Suppressor macrophage treated with lipopolysaccharide for 1 hour (primary cell): ENCODE measurements around the gene MAP4K1.
"Not testable (repeated sequence)": the region's sequence is repeated elsewhere in the genome, so short reads cannot be mapped to it uniquely, and the experiment has no call there.

Experiments used
- DNase-seq, 3 donors: peaks; one replicate each; pipeline ENCODE4 v3.0.0-alpha.2; 2020 to 2022

MAP4K1 gene

DNA sequence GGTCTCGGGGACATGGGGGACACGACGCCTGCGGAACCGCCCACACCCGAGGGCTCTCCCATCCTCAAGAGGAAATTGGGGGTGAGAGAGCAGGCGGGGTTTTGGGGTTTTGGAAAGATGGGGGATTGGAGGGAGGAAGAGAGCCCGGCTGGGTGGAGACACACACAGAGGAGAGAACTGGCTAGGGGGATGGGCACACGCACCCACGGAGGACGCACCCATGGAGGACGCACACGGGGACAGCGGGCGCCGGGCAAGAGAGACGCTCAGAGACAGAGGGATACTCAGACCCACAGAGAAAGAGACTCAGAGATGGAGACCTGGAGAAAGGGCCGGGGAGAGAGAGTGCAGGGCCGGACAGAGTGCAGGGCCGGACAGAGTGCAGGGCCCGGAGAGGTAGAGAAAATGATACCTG lies 52.1 kb downstream of the MAP4K1 start:
- DNase-seq = peak in 1 of 3 donors; percentile 12

DNA sequence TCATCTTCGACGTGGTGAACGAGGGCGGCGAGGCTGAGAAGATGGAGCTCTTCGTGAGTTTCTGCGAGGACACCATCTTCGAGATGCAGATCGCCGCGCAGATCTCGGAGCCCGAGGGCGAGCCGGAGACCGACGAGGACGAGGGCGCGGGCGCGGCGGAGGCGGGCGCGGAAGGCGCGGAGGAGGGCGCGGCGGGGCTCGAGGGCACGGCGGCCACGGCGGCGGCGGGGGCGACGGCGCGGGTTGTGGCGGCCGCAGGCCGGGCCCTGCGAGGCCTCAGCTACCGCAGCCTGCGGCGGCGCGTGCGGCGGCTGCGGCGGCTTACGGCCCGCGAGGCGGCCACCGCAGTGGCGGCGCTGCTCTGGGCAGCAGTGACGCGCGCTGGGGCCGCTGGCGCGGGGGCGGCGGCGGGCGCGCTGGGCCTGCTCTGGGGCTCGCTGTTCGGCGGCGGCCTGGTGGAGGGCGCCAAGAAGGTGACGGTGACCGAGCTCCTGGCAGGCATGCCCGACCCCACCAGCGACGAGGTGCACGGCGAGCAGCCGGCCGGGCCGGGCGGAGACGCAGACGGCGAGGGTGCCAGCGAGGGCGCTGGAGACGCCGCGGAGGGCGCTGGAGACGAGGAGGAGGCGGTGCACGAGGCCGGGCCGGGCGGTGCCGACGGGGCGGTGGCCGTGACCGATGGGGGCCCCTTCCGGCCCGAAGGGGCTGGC lies 52.6 kb downstream of the MAP4K1 start:
- peak; percentile 28 to 64 (median 45) for DNase-seq

DNA sequence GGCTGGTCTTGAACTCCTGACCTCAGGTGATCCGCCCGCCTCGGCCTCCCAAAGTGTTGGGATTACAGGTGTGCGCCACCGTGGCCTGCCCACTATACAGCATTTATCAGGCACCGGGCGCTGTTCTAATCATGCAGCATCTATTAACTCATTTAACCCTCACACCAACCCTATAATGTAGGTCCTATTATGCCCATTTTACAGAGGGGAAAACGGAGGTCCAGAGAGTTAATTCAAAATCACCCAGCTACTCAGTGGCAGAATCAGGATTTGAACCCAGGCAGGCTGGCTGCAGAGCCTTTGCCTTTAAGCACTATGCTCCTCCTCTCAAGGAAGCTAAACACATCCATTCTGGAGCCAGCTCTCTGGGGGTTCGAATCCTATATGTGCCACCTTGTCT lies 54.3 kb downstream of the MAP4K1 start:
- peak in 1 of 3 donors; percentile 12 for DNase-seq

DNA sequence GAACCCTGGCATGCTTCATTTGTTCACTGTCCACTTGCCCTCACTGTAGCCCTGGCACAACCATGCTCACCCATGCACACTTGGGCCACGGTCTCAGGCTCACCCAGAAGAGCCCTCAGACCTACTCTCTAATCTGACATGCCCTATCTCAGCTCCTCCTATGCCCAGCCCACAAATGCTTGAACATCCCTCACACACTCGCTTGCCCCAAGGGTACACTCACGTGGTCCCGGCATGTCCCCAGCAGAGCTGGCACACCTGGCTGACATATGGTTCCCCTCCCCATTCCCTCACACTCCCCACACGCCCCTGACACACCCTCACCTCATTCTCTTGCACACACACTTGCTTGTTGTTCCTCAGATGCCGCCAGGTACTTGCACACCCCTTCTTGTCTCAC lies 55.7 kb downstream of the MAP4K1 start:
- no peak for DNase-seq

GRCh38 chr19:38561658-38562057 lies 56.1 kb downstream of the MAP4K1 start:
- DNase-seq = no peak

GRCh38 chr19:38561053-38561606 lies 56.6 kb downstream of the MAP4K1 start:
- no peak for DNase-seq

DNA sequence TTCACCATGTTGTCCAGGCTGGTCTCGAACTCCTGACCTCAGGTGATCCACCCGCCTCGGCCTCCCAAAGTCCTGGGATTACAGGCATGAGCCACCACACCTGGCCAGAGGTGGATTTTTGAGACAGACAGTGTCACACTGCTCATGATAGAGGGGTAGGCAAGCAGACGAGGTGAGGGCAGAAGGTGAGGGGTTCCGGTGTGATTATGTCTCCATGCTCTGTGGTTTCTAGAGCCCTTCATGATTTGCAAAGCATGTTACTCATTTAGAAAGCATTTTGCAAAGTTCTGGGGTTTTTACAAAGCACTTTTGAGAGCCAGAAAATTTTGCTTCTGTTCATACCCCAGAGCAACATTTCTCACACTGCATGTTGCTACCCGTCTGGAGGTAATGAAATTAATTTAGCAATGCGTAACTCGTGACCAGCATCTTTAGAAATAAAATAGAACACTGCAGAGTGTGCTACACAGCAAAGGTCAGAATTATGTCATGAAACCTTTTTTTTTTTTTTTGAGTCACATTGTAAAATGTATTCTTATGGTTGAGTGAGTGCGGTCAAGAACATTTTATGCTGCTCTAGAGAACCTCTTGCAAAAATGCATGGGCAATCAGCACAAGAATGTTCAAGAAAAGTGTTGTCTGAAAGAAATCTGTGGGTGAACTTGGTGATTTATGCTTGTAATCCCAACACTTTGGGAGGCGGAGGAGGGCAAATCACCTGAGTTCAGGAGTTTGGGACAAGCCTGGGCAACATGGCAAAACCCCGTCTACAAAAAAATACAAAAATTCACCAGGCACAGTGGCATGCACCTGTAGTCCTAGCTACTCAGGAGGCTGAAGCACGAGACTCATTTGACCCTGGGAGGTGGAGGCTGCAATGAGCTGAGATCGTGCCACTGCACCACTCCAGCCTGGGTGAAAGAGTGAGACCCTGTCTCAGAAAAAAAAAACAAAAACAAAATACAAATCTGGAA lies 58.0 kb downstream of the MAP4K1 start:
- no peak for DNase-seq

- DNase-seq = not testable (repeated sequence)
Measured at GRCh38 chr19:38558933-38559332, 58.8 kb downstream of the MAP4K1 start.

DNA sequence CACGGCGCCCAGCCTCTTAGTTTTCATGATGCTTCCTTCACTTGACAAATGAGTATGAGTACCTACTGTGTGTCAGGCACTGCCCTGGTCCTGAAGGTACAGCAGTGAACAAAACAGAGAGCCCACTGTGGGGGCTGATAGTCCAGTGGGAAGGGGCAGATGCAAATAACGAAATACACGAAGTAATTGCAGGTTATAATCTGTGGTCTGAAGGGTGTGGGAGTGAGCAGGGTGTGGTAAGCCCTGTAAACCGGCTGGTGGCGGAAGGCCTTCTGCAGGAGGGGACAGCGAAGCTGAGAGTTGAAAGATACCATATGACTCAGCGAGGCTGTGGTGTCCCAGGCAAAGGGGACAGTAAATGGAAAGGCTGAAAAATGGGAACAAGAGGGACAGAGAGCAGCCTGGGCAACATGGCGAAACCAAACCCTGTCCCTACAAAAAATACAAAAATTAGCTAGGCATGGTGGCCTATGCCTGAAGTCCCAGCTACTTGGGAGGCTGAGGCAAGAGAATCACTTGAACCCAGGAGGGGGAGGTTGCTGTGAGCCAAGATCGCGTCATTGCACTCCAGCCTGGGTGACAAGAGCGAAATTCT lies 60.5 kb downstream of the MAP4K1 start:
- DNase-seq = peak; percentile 57 to 81 (median 60)

DNA sequence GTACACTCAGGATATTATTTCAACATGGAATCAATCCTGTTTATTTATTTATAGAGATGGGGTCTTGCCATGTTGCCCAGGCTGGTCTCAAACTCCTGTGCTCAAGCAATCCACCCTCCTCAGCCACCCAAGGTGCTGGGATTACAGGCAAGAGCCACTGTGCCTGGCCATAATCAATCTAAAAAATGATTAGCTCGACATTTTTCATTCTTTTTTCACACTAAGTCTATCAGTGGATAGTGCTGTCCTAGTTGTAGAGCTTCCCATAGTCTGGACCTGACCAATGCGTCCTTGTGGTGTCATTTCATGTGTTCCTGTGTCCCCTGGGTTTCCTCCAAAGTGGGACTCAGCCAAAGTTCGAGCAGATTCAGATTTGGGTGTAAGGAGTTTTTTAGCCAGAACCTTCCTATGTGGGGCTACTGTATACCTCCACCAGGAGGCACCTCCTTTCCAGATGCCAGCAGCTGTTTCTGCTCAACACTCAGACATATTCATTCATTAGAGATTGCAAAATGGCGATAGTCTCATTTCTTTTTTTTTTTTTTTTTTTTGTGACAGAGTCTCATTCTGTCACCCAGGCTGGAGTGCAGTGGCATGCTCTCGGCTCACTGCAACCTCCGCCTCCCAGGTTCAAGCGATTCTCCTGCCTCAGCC lies 61.1 kb downstream of the MAP4K1 start:
- no peak for DNase-seq

- DNase-seq = no peak
Measured at GRCh38 chr19:38555200-38555599, 62.6 kb downstream of the MAP4K1 start.

DNA sequence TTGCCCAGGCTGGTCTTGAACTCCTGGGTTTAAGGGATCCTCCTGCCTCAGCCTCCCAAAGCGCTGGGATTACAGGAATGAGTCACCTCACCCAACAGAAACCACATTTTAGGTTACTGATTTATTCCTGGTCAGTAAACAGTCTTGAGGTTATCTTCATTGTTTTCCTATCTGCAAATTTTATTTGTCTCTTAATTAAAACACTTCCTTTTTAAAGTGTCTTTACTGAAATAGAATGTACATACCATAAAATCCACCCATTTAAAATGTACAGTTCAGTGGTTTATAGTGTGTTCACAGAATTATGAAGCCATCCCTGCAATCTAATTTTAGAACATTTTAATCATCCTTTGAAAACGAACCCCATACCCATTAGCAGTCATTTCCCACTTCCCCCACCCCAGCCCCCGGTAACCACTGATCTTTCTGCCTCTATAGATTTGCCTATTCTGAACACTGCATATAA lies 63.0 kb downstream of the MAP4K1 start:
- no peak for DNase-seq

DNA sequence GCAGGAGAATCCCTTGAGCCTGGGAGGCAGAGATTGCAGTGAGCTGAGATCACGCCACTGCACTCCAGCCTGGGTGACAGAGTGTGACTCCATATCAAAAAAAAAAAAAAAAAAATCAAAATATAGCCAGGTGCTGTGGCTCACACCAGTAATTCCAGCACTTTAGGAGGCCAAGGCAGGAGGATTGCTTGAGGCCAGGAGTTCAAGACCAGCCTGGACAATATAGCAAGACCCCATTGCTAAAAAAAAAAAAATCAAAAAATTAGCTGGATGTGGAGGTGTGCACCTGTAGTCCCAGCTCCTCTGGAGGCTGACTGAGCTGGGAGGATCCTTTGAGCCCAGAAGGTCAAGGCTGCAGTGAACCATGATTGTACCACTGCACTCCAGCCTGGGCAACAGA lies 64.5 kb downstream of the MAP4K1 start:
- not testable (repeated sequence) for DNase-seq

DNA sequence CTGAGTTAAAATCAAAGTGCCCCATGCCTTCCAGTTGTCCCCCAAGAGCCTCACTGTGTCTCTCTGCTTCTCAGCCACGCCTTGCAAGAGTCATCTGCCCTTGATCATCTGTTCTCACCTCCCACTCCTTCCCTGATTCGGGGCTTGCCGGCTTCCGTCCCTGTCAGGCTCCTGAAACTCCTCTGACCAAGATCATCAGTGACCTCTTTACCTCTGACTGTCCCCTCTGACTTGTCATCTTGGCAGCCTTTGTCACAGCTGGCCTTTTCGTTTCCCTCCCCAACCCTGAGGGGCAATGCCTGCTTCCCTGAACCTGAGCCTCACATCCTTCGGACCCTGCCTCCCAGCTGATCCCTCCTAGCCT lies 66.3 kb downstream of the MAP4K1 start:
- peak; percentile 29 to 63 (median 40) for DNase-seq

DNA sequence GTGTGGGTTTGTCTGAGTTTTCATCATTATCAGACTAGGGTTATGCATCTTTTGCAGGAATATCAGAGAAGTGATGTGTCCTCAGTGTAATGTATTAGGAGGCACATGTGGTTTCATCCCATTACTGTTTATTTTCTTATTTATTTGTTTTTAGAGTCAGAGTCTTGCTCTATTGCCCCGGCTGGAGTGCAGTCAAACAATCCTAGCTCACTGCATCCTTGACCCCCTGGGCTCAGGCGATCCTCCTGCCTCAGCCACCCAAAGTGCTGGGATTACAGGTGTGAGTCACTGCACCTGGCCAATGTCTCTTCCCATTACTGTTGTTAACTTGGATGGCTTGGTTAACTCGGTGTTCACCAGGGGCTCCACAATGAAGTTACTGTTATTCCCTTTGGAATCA lies 67.4 kb downstream of the MAP4K1 start:
- no peak for DNase-seq

- no peak for DNase-seq
Measured at GRCh38 chr19:38549942-38550341, 67.8 kb downstream of the MAP4K1 start.

GRCh38 chr19:38549061-38549460 lies 68.7 kb downstream of the MAP4K1 start:
- DNase-seq = no peak

DNA sequence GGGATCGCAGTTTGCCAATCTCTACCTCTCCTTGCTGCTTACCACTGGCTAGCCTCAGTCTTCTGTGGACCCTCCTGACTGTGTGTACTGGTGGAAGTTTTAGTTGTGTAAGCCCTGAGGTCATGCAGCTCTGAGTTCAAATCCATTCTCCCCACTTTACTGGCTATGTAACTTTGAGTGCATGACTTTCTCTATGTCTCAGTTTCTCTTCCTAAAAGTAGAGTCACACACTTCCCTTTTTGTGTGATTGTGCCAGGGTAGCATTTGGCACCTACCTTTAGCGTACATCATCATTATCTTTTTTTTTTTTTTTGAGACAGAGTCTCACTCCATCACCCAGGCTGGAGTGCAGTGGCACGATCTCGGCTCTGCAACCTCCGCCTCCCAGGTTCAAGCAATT lies 70.3 kb downstream of the MAP4K1 start:
- DNase-seq = peak; percentile 34 to 55 (median 34)

GRCh38 chr19:38545596-38545995 lies 72.2 kb downstream of the MAP4K1 start:
- peak in 1 of 3 donors; percentile 16 for DNase-seq

- DNase-seq = peak in 2 of 3 donors; percentile 72 to 85
Measured at GRCh38 chr19:38544569-38545315, 73.0 kb downstream of the MAP4K1 start.

DNA sequence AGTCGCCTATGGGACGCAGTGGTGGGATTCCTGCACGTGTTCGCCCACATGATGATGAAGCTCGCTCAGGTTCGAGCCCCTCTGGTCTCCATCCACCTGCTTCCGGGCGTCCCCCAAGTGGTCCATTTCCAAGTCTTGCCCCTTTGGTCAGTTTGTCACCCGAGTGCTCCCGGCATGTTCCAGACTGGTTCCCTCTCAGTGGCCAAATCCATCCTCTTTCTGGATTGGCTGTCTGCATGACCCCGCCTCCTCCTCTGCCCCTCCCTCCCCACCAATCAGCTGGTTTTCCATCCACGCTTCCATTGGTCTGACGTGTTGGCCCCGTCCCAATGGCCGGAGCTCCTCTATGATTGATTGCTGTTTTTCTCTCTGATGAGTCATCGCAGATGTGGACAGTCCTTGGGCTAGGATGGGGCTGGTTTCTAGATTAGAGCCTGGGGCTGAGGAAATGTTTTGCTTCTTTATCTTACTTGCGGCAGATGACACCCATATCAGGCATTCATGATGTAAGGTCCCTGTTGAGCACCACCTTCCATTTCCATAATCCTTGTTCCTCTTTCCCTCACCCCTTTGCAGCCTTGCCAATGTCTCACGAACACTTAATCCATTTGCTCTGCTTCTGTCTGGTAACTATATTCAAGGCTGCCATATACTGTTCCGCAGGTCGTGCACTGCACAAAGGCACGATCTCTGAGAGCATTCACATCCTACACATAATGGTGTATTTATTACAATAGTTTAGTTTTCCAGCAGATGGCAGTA lies 73.8 kb downstream of the MAP4K1 start:
- peak; percentile 80 to 86 (median 84) for DNase-seq
